Dedifferentiated amniotic fluid mesenchymal stem cell (primary cell): Measurements from ENCODE around the gene ZNF324B.
A peak's percentile ranks its signal among the peaks of the same experiment; 100 is the strongest.
"Not testable (repeated sequence)": the region's sequence is repeated elsewhere in the genome, so short reads cannot be mapped to it uniquely, and the experiment has no call there.

Experiments
- DNase-seq: peaks from one replicate; pipeline ENCODE4 v3.0.0-alpha.2; 2016; ENCODE audit errors: extremely low spot score

ZNF324B gene

DNA sequence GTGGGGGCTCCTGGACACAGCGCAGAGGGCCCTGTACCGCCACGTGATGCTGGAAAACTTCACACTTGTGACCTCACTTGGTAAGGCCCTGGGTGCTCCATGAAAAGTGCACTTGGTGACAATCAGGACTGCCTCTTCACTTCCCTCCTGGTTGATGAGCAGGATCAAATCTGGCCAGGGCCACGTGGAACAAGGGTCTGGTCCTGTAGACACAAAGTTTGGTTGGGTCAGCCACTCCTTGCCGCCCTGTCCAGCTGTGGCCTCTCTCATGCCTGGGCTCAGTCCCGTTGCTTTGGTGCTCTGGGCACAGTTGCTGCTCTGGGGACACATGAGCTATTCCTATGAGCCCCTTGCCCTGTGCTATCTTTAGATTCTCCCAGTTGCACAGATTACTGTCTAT, 2.3 kb downstream of the ZNF324B start:
- no peak for DNase-seq

- no peak for DNase-seq
Observed at GRCh38 chr19:58455306-58455705, 3.9 kb downstream of the ZNF324B start.

GRCh38 chr19:58456111-58456510, 4.7 kb downstream of the ZNF324B start:
- no peak for DNase-seq

DNA sequence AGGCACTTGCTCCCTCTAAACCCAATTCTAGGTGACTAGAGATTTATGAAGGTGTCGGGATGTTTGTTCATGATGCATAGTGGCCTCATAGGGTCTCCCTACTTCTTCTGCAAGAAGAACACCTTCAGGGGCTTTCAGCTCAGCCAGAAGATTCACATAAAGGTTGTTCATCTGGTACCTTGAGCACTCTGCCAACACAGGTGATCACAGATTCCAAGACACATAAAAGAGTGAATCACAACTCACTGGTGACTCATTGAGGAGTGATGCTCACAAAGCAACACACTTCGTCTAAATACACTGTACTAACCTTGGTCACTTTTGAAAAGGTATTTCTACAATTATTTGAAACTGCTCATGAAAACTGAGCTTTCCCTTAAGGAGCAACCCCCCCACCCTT, 8.6 kb downstream of the ZNF324B start:
- no peak for DNase-seq

- no peak for DNase-seq
Observed at GRCh38 chr19:58466089-58466759, 14.8 kb downstream of the ZNF324B start.

- peak; percentile 96 for DNase-seq
Observed at GRCh38 chr19:58466760-58467589, 15.6 kb downstream of the ZNF324B start, which contains the start of gene ZNF324. Gene ZNF324, plus strand, starts transcription at chr19:58467080. Its CDS starts 2,106 bp downstream, at chr19:58469186.

- DNase-seq: no peak
Observed at GRCh38 chr19:58468216-58468839, 16.9 kb downstream of the ZNF324B start.

GRCh38 chr19:58469241-58470013, 18.0 kb downstream of the ZNF324B start:
- no peak for DNase-seq

DNA sequence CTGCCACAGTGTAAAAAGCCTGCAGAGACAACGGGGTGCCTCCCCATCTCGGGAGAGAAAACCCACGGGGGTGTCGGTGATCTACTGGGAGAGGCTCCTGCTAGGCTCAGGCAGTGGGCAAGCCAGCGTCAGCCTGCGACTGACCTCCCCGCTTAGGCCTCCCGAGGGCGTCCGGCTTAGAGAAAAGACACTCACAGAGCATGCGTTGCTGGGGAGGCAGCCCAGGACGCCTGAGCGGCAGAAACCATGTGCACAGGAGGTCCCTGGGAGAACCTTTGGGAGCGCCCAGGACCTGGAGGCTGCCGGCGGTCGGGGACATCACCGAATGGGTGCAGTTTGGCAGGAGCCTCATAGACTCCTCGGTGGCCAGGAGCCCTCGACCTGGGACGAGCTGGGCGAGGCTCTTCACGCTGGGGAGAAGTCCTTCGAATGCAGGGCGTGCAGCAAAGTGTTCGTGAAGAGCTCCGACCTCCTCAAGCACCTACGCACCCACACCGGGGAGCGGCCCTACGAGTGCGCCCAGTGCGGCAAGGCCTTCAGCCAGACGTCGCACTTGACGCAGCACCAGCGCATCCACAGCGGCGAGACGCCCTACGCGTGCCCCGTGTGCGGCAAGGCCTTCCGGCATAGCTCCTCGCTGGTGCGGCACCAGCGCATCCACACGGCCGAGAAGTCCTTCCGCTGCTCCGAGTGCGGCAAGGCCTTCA, 19.6 kb downstream of the ZNF324B start:
- DNase-seq: not testable (repeated sequence)

DNA sequence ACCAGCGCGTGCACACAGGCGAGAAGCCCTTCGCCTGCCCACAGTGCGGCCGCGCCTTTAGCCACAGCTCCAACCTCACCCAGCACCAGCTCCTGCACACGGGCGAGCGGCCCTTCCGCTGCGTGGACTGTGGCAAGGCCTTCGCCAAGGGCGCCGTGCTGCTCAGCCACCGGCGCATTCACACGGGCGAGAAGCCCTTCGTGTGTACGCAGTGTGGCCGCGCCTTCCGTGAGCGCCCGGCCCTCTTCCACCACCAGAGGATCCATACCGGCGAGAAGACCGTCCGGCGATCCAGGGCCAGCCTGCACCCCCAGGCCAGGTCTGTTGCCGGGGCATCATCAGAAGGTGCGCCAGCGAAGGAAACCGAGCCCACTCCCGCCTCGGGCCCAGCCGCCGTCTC, 20.3 kb downstream of the ZNF324B start:
- DNase-seq: no peak

DNA sequence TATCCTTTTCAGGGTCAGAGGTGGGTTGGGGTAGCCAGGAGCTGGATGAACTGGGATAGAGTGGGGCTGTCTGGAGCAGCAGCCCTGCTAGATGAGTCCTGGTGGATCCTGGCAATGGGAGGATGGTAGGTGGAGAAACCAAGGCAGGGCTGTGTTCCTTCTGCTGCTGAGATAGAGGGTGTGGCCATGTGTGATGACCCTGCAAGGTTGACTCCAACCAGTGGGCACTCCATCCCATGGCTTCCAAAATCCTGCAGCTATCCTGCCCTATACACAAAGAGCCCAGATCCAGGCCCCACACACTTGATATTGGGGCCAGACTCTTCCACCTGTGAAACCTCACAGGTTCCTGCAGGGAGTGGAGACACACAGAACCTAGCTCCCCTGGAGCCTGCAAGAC, 22.4 kb downstream of the ZNF324B start:
- DNase-seq: no peak

- no peak for DNase-seq
Observed at GRCh38 chr19:58474291-58474996, 23.0 kb downstream of the ZNF324B start.

GRCh38 chr19:58474997-58475713, 23.7 kb downstream of the ZNF324B start:
- no peak for DNase-seq

GRCh38 chr19:58475714-58476497, 24.5 kb downstream of the ZNF324B start, which contains the start of gene ZNF446:
Gene ZNF446, plus strand, starts transcription at chr19:58476352. Its CDS starts 867 bp downstream, at chr19:58477219.
- DNase-seq: peak; percentile 86

GRCh38 chr19:58476498-58477015, 25.1 kb downstream of the ZNF324B start:
- DNase-seq: no peak

GRCh38 chr19:58477130-58477529, 25.7 kb downstream of the ZNF324B start:
- no peak for DNase-seq

- DNase-seq: no peak
Observed at GRCh38 chr19:58477871-58478270, 26.4 kb downstream of the ZNF324B start.

- DNase-seq: no peak
Observed at GRCh38 chr19:58479303-58479702, 27.9 kb downstream of the ZNF324B start.
